Body of pancreas (tissue), 4 donors: ENCODE results near the gene CCDC102B. TPM values are rescaled to one million over a fixed set of nuclear protein-coding genes. Genes with fewer than 3 reads are reported as not detected.
A peak's percentile ranks its signal among the peaks of the same experiment; 100 is the strongest.

Source experiments
- ATAC-seq: fragments of 150-250 bp; one replicate; pipeline ENCODE4 v1.9.1; 2016
- DNase-seq, 4 donors: peaks; one replicate each; pipeline ENCODE4 v3.0.0-alpha.2; 2019
- H3K27ac ChIP-seq, 4 donors: fragments of 200-600 bp; sonication (generic); 1 replicate in 3 of 4; 2 replicates in 1 of 4; pipeline versions ENCODE4 v1.5.1 to v1.6.1; 2016 to 2019; ENCODE audit warnings: mild to moderate bottlenecking in 1 of 4, mixed read lengths in 1 of 4, moderate library complexity in 1 of 4
- H3K27me3 ChIP-seq, 2 donors: fragments of 200-600 bp; sonication (generic); one replicate each; pipeline ENCODE4 v1.6.0; 2016; ENCODE audit warnings: mild to moderate bottlenecking in 1 of 2
- H3K36me3 ChIP-seq, 2 donors: fragments of 200-600 bp; sonication (generic); replicated peaks in 1 of 2; 2 replicates each; pipeline ENCODE4 v1.5.1; 2016; ENCODE audit warnings: low read depth in 2 of 2; ENCODE audit not compliant: insufficient read depth in 1 of 2
- H3K4me1 ChIP-seq: fragments of 200-600 bp; sonication (generic); one replicate; pipeline ENCODE4 v1.6.0; 2016
- H3K4me3 ChIP-seq, 2 donors: fragments of 200-600 bp; sonication (generic); 1 replicate in 1 of 2; 2 replicates in 1 of 2; pipeline ENCODE4 v1.5.1; 2016 to 2019
- H3K9me3 ChIP-seq, 3 donors: fragments of 200-600 bp; sonication (generic); 1 replicate in 2 of 3; 2 replicates in 1 of 3; pipeline ENCODE4 v1.5.1; 2016
- CTCF ChIP-seq, 7 experiments: fragments of 450-650 bp in 4 of 7; fragments of 200-600 bp in 3 of 7; sonication (generic) in 3 of 7; IDR thresholded peaks; one replicate each; pipeline ENCODE4 v1.5.1; 2016 to 2019; ENCODE audit warnings: antibody characterized with exemption in 7 of 7
- POLR2A ChIP-seq, 3 donors: fragments of 450-650 bp; IDR thresholded peaks; one replicate each; pipeline ENCODE4 v1.6.1; 2016; ENCODE audit warnings: antibody characterized with exemption in 3 of 3, mild to moderate bottlenecking in 2 of 3
- WGBS, 2 donors: methylation state at CpG; one replicate each; pipeline ENCODE4 v1.1.5; 2017; 5-methylcytosine and 5-hydroxymethylcytosine counted together
- intact Hi-C: fragments of 100-400 bp; cut with DNase I; formaldehyde crosslinking; loops from one replicate; pipeline ENCODE4 v1.15.1; 2023
- total RNA-seq, 2 donors: library from RNA; depleted of rRNA; stranded (reverse); fragments of >200 nt; gene quantifications; one replicate each; pipeline ENCODE4 v1.1.0, GENCODE V29; 2016

CCDC102B gene
- total RNA-seq, 2 donors from 2014 or later, result 4.9 to 6.3 TPM

DNA sequence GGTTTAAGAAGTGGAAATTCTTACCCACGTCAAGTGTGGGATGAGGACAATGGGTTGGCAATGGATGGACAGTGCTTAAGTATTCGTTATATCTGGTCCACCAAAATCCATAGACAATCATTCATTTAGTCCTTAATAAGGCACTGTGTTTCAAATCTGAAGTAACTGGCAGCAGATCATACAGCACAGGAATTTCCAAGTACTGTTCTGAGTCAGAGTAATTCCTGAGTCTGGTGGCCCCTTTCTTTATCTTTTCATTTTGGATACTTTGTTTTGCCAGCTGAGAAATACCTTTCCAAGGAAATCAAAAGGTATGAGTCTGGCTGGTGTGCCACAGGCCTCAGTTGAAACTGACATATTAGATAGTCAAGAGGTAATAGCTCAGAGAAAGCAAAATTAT, 31.4 kb upstream of the CCDC102B start:
- no peak for TF ChIP-seq CTCF (IDR thresholded peaks at IDR 0.05)
- TF ChIP-seq POLR2A (IDR thresholded peaks at IDR 0.05), result no peak
- Histone ChIP-seq H3K4me3 (no peak overlapping the region), H3K9me3 (no peaks in the 10 kb centered on the region), H3K27ac (no peak overlapping the region), H3K36me3 (no peaks in the 10 kb centered on the region), H3K27me3 (no peaks in the 10 kb centered on the region), H3K4me1 (no peaks in the 10 kb centered on the region)
- intact Hi-C loops, result no loop called here
- 70 to 71% methylated on average over 2 of the region's 2 CpGs for WGBS, 2 donors
- no peak for ATAC-seq
- DNase-seq, result no peak

GRCh38 chr18:68769461-68769860, 28.4 kb upstream of the CCDC102B start:
- H3K27ac ChIP-seq, result no peak overlapping the region
- H3K9me3 ChIP-seq, result no peaks in the 10 kb centered on the region
- no peaks in the 10 kb centered on the region for H3K27me3 ChIP-seq
- H3K4me3 ChIP-seq, result no peak overlapping the region
- TF ChIP-seq POLR2A (IDR thresholded peaks at IDR 0.05), result no peak
- no peak for TF ChIP-seq CTCF (IDR thresholded peaks at IDR 0.05)
- WGBS, 2 donors, result 71 to 79% methylated on average over 3 of the region's 3 CpGs
- ATAC-seq (no peak), DNase-seq (peak in 3 of 4 donors; percentile 13 to 30 (median 21))
- H3K4me1 ChIP-seq, result no peaks in the 10 kb centered on the region
- H3K36me3 ChIP-seq, result no peaks in the 10 kb centered on the region
- intact Hi-C loops, result no loop called here

GRCh38 chr18:68772268-68772667, 25.6 kb upstream of the CCDC102B start:
- Histone ChIP-seq H3K4me3 (no peak overlapping the region), H3K4me1 (no peaks in the 10 kb centered on the region), H3K9me3 (no peaks in the 10 kb centered on the region), H3K36me3 (no peaks in the 10 kb centered on the region), H3K27me3 (no peaks in the 10 kb centered on the region), H3K27ac (no peak overlapping the region)
- intact Hi-C loops, result no loop called here
- ATAC-seq (no peak), DNase-seq (no peak)
- 56 to 59% methylated on average over 2 of the region's 2 CpGs for WGBS, 2 donors
- TF ChIP-seq POLR2A (IDR thresholded peaks at IDR 0.05) (no peak), CTCF (IDR thresholded peaks at IDR 0.05) (no peak)

GRCh38 chr18:68778280-68778886, 19.5 kb upstream of the CCDC102B start:
- Histone ChIP-seq H3K9me3 (no peaks in the 10 kb centered on the region), H3K36me3 (no peaks in the 10 kb centered on the region), H3K4me1 (no peaks in the 10 kb centered on the region), H3K4me3 (no peak overlapping the region), H3K27ac (no peak overlapping the region), H3K27me3 (no peaks in the 10 kb centered on the region)
- WGBS, 2 donors, result 56 to 74% methylated on average over 3 of the region's 3 CpGs
- TF ChIP-seq CTCF (IDR thresholded peaks at IDR 0.05) (no peak), POLR2A (IDR thresholded peaks at IDR 0.05) (no peak)
- intact Hi-C loops, result no loop called here
- DNase-seq (no peak), ATAC-seq (no peak)

- Histone ChIP-seq H3K4me3 (no peak overlapping the region), H3K27ac (no peak overlapping the region), H3K27me3 (no peaks in the 10 kb centered on the region), H3K36me3 (no peaks in the 10 kb centered on the region), H3K9me3 (no peaks in the 10 kb centered on the region), H3K4me1 (no peaks in the 10 kb centered on the region)
- 49 to 61% methylated on average over 3 of the region's 3 CpGs for WGBS, 2 donors
- DNase-seq (no peak), ATAC-seq (no peak)
- TF ChIP-seq CTCF (IDR thresholded peaks at IDR 0.05), result no peak
- TF ChIP-seq POLR2A (IDR thresholded peaks at IDR 0.05), result no peak
- intact Hi-C loops, result no loop called here
Measured at GRCh38 chr18:68779169-68779568, 18.7 kb upstream of the CCDC102B start.
